HG02642 (cell line): ENCODE results near the gene TRPM2.
"Not testable (repeated sequence)": the region's sequence is repeated elsewhere in the genome, so short reads cannot be mapped to it uniquely, and the experiment has no call there.

ENCODE experiments used
- ATAC-seq: cut with Tn5 transposase; IDR thresholded peaks from one replicate; pipeline ENCODE4 v1.9.1; 2021; ENCODE audit warnings: mild to moderate bottlenecking; ENCODE audit not compliant: unreplicated experiment, poor library complexity

TRPM2 gene

GRCh38 chr21:44351535-44352252 lies 1.7 kb upstream of the TRPM2 start:
- ATAC-seq = no peak

- no peak for ATAC-seq
These were observed 1.1 kb upstream of the TRPM2 start for GRCh38 chr21:44352253-44352860.

DNA sequence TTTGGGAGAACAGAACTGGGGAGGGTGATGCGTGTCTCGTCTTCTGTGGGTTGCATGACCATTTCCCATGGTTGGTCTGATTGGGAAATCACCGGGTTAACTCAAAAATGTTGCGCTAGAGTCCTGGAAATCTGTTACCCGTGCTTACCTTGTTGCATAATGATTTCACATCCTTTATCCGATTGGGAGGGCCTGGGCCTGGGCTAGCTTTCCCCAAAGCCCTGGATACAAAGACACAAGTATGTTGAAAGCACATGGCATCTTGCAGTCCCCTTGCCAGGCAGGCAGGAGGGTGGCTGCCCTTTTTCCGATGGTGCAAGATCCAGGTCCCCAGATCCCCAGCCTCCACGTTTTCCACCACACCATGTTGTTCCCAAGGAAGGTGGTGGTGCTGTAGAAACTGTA lies 582 bp downstream of the TRPM2 start:
- no peak for ATAC-seq

DNA sequence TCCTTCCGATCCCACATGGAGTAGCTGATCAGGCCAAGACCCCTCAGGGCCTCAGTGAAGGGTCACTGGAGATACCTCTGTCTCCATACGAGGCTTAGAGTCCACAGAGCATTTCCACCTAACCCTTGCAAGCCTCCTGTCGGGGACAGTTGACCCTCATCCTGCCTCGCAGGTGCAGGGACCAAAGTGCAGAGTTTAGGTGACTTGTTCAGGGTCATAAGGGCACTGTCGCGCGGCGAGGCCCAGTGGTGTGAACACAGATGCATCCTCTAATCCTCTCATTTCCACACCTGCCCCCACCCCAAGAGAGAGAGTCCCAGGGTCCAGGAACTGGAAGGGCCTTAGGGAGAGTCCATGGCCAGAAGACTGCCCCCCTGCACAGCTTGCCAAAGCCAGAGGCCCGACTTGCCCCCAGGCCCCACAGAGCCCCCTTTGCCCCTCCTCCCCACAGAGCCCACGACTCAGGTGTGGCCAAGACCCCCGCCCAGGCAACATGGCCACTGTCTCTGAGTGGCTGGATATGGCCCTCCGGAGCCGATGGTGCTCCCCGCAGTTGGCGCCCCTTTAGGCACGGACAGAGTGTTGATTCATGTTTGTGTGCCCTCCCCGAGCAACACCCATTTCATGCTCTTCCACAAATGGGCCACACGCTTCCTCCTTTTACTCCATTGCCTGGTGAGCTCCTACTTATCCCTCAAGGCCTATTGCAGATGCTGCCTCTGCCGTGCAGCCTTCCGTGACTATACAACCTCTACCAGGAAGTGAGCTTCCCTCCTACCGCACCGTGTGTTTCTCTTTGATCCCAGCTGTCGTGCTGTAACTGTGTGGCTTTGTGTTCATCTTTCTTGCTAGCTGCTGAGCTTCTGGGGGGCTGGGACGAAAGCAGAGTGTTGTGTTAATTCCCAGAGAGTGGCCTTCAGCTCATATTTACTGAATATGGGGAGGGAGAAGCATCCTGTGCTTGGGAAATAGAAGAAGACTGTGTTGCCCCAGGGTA lies 1.7 kb downstream of the TRPM2 start:
- ATAC-seq = no peak

DNA sequence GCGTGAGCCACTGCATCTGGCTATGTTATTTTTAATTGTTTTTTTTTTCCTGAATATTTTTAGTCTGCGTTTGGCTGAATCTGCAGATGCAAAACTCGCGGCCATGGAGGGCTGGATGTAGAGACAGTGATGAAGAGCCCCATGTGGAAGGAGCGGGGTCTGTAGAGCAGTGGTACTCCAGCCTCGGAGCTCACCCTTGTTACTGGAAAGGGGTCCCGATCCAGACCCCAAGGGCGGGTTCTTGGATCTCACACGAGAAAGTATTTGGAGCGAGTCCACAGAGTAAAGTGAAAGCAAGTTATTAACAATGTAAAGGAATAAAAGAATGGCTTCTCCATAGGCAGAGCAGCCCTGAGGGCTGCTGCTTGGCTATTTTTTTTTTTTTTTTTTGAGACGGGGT lies 2.7 kb downstream of the TRPM2 start:
- no peak for ATAC-seq

DNA sequence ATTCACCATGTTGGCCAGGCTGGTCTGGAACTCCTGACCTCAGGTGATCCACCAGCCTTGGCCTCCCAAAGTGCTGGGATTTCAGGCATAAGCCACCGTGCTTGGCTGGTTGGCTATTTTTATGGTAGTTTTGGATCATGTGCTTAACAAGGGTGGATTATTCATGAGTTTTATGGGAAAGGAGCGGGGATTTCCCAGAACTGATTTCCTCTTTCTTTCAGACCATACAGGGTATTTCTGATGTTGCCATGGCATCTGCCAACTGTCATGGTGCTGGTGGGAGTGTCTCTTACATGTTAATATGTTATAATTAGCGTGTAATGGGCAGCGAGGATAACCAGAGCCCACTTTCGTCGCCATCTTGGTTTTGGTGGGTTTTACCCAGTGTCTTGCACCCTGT lies 3.2 kb downstream of the TRPM2 start:
- no peak for ATAC-seq

GRCh38 chr21:44357064-44357837 lies 3.8 kb downstream of the TRPM2 start:
- no peak for ATAC-seq

DNA sequence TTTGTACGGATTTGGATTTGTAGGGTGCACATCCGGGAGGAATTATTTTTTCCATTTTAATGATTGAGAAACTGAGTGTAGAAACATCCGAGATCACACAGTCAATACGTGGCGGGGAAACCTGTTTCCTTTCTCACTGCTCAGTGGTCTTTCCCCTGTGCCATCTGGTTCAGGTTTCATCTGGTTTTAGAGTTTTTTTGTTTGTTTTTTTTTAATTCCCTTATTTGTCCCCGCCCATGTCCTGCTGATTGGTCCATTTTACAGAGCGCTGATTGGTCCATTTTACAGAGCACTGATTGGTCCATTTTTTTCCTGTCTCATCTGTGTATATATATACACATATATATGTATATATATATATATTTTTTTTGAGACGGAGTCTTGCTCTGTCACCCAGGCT lies 6.0 kb downstream of the TRPM2 start:
- no peak for ATAC-seq

DNA sequence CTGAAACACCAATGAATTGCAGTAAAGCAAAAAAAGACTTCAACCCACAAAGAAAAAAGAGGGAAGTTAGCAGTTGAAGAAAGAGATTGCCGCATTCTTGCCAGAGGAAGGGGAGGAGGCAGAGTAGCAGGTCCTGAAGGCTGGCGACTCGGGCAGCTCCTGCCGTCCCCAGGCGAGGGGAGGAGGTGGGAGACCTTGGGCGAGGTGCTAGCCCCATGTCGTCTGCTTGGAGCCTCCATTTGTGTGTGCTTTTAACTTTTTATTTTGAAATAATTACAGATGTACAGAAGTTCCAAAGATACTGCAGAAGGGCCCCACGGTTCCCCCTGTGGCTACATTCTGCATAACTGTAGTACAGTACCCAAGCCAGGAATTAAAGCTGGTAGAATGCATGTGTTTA lies 6.7 kb downstream of the TRPM2 start:
- no peak for ATAC-seq

- not testable (repeated sequence) for ATAC-seq
These were observed 8.5 kb downstream of the TRPM2 start for GRCh38 chr21:44361903-44362302.

- no peak for ATAC-seq
These were observed 9.9 kb downstream of the TRPM2 start for GRCh38 chr21:44363278-44363677.

DNA sequence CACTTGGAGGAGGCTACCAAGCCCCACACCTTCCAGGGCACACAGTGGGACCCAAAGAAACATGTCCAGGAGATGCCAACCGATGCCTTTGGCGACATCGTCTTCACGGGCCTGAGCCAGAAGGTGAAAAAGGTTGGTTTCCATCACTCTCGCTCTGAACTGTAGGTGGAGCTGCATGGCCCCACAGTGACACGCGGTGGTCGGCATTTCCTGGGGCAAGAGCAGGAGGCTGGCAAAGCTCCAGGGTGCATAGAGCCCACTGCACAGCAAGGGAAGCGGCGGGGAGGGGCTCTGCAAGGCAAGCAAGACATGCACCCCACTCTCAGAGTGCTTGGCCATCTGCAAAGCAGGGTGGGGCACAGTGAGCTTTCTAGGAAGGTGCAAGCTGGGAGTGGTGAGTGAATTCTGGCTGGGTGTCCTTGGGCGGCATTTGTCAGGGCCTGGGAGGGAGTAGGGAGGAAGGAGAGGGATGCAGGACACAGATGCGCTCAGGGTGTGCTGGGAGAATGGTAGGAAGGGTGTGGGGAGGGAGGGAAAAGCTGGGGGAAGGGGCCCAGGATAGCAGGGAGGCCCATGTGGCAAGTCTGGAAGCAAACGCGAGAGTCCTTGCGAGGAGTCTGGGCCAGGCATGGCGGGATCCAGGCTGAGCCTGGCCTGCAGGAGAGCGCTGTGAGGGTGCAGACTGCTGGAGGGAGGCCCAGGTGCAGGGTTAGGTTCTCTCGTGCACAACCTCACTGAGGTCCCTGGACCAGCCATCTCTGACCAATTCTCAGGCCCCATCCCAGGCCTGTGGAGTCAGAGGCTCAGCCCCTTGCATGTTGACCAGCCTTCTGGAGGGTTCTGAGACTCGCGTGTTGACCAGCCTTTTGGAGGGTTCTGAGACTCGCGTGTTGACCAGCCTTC lies 11.0 kb downstream of the TRPM2 start:
- ATAC-seq = no peak

DNA sequence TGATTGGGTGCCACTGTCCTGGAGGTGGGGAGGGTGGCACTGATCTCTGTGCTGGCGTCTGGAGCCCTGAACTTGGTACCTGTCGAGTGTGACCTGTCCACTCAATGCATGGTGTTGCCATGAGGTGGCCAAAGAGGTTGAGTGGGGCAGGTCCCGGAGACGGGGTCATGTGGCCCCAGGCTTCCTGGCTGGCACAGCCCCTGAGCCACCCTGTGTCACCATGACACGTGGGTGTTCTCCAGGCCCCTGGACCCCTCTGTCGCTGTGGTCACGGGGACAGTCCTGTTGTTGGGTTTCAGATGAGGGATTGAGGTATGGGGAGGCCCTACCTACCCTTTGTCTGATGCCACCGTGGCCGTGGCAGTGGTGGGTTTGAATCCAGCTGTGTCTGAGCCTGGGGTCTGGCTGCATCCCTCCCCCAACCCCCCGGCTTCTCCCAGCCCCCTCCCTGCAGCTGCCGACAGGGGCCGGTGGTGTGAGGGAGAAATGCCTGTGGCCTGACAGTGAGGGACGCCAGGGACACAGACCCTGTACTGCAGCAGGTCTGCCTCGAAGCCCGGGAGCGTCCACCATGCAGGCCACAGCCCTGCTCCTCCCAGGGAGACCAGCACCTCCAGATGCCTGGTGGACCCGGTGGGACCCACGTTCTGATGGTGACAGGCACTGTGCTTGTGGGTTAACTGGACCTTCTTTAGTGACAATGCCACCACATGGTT lies 12.0 kb downstream of the TRPM2 start:
- ATAC-seq = no peak

GRCh38 chr21:44365967-44366585 lies 12.7 kb downstream of the TRPM2 start:
- ATAC-seq = no peak

GRCh38 chr21:44366586-44367211 lies 13.3 kb downstream of the TRPM2 start:
- ATAC-seq = no peak

DNA sequence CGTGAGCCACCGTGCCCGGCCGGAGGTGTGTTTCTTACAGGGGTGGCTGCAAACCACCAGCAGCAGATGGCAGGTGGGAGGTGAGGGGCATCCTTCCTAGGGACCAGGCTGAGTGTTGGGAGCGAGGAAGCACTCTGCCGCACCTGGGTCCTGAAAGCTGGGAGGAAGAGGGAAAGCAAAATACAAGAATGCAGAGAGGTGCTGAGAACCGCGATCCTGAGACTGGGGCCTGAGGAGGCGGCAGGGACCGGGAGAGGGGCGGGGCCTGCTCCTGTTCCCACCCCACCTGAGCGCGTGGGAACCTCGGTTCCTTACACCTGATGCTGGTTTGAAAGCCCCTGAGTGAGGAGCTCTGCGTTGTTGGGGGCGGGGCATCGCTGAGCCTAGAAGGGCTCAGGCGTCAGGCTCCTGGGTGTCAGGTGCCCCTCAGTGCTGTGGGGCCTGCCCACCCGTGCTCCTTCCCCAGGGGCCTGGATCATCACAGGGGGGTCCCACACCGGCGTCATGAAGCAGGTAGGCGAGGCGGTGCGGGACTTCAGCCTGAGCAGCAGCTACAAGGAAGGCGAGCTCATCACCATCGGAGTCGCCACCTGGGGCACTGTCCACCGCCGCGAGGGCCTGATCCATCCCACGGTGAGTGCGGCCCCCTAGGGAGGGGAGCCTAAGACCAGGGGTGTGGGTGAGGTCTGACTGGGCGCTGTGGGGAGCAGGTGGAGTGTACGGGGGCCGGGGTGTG lies 15.5 kb downstream of the TRPM2 start:
- ATAC-seq = no peak
